ENCODE results near the gene SUSD3.

Gene SUSD3

GRCh38 chr9:93052791-93053540, 5.5 kb upstream of the SUSD3 start:
- Histone ChIP-seq H3K9ac (peak overlapping the region in 2 of 11 experiments; percentile 4 to 23; a peak in 1 of 22 replicates), H3K9me3 (replicated peaks in 1 of 11) (no peaks in the 10 kb centered on the region), H4K20me1 (no peaks in the 10 kb centered on the region; a peak in 1 of 22 replicates), H3K27me3 (no peaks in the 10 kb centered on the region), H3K4me1 (peaks cover 40 to 68% (median 60%) of the 10 kb centered on the region in 10 experiments), H3K4me3 (no peak overlapping the region), H3K27ac (no peak overlapping the region), H3K4me2 (peak overlapping the region; percentile 22 to 85 (median 65); a peak in 19 of 22 replicates), H3K36me3 (no peaks in the 10 kb centered on the region)
- no peak for TF ChIP-seq Cebpa-rat (IDR thresholded peaks at IDR 0.05)

DNA sequence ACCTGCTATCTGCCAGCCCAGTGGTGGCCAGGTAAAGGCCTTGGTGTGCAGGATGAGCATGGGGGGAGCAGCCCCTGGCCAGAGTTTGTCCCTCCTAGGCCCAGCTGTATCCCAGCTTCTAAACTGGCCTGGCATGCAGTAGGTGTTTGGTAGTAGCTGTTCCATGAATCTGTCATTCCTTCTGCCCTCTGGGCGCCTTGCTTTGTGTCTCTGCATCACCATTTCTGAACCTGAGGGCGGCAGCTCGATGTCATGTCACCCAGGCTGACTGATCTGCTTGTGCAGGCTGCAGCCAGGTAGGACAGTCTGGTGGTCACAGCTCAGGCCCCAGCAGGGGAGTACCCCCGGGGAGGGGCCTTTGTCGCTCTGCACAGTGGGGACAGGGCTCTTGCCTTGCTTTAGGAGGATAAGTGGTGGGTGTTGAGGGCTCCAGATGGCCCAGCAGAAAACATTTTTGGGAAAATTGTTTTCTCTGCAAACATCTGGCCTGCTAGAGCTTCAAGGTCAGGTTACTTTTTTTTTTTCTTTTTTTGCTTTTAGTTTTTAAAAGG, 4.6 kb upstream of the SUSD3 start:
- Histone ChIP-seq H3K4me3 (no peak overlapping the region), H3K4me2 (peak overlapping the region; percentile 23 to 85 (median 65)), H3K4me1 (peaks cover 36 to 69% (median 61%) of the 10 kb centered on the region in 10 experiments), H3K27ac (no peak overlapping the region), H3K9me3 (replicated peaks in 1 of 11) (no peaks in the 10 kb centered on the region), H3K27me3 (no peaks in the 10 kb centered on the region), H4K20me1 (no peaks in the 10 kb centered on the region; a peak in 1 of 22 replicates), H3K9ac (0 out of 22 replicates have a peak overlapping the region, but pooled peaks of 1 of the 11 experiments have one; percentile 4), H3K36me3 (no peaks in the 10 kb centered on the region)
- TF ChIP-seq Cebpa-rat (IDR thresholded peaks at IDR 0.05): no peak

- peaks cover 43 to 73% (median 66%) of the 10 kb centered on the region in 10 experiments for H3K4me1 ChIP-seq
- no peaks in the 10 kb centered on the region; a peak in 1 of 22 replicates for H4K20me1 ChIP-seq
- H3K9ac ChIP-seq: peak overlapping the region in 1 of 11 experiments; percentile 33; a peak in 3 of 22 replicates
- peak overlapping the region in 3 of 11 experiments; percentile 20 to 26 (median 23); a peak in 1 of 22 replicates for H3K27ac ChIP-seq
- no peak overlapping the region for H3K4me3 ChIP-seq
- H3K4me2 ChIP-seq: peak overlapping the region; percentile 56 to 85 (median 69)
- H3K36me3 ChIP-seq: no peaks in the 10 kb centered on the region
- TF ChIP-seq Cebpa-rat (IDR thresholded peaks at IDR 0.05): no peak
- no peaks in the 10 kb centered on the region for H3K27me3 ChIP-seq
- no peaks in the 10 kb centered on the region for H3K9me3 ChIP-seq (replicated peaks in 1 of 11)
Observed at GRCh38 chr9:93054758-93055704, 3.5 kb upstream of the SUSD3 start.

- TF ChIP-seq Cebpa-rat (IDR thresholded peaks at IDR 0.05): no peak
- Histone ChIP-seq H3K9me3 (replicated peaks in 1 of 11) (no peaks in the 10 kb centered on the region), H3K4me1 (peaks cover 65 to 92% (median 87%) of the 10 kb centered on the region in 10 experiments), H3K27me3 (no peaks in the 10 kb centered on the region), H3K4me3 (no peak overlapping the region), H4K20me1 (peaks cover 0 to 6% (median 0%) of the 10 kb centered on the region in 11 experiments; a peak in 2 of 22 replicates), H3K36me3 (no peaks in the 10 kb centered on the region), H3K4me2 (peak overlapping the region in 7 of 11 experiments; percentile 27 to 97 (median 74); a peak in 13 of 22 replicates), H3K9ac (0 out of 22 replicates have a peak overlapping the region, but pooled peaks of 2 of the 11 experiments have one; percentile 3 to 50), H3K27ac (peak overlapping the region in 5 of 11 experiments; percentile 43 to 75 (median 71); a peak in 10 of 22 replicates)
Observed at GRCh38 chr9:93057042-93057702, 1.3 kb upstream of the SUSD3 start.

GRCh38 chr9:93057703-93058354, 672 bp upstream of the SUSD3 start:
- H3K4me3 ChIP-seq: no peak overlapping the region
- no peak for TF ChIP-seq Cebpa-rat (IDR thresholded peaks at IDR 0.05)
- H4K20me1 ChIP-seq: peaks cover 0 to 9% (median 0%) of the 10 kb centered on the region in 11 experiments; a peak in 2 of 22 replicates
- peak overlapping the region in 4 of 11 experiments; percentile 41 to 52 (median 50); a peak in 5 of 22 replicates for H3K9ac ChIP-seq
- no peaks in the 10 kb centered on the region for H3K9me3 ChIP-seq (replicated peaks in 1 of 11)
- H3K36me3 ChIP-seq: no peaks in the 10 kb centered on the region
- peak overlapping the region in 9 of 11 experiments; percentile 24 to 97 (median 74); a peak in 16 of 22 replicates for H3K4me2 ChIP-seq
- H3K27me3 ChIP-seq: no peaks in the 10 kb centered on the region
- H3K4me1 ChIP-seq: peaks cover 70 to 96% (median 91%) of the 10 kb centered on the region in 10 experiments
- peak overlapping the region in 7 of 11 experiments; percentile 38 to 75 (median 66); a peak in 12 of 22 replicates for H3K27ac ChIP-seq

DNA sequence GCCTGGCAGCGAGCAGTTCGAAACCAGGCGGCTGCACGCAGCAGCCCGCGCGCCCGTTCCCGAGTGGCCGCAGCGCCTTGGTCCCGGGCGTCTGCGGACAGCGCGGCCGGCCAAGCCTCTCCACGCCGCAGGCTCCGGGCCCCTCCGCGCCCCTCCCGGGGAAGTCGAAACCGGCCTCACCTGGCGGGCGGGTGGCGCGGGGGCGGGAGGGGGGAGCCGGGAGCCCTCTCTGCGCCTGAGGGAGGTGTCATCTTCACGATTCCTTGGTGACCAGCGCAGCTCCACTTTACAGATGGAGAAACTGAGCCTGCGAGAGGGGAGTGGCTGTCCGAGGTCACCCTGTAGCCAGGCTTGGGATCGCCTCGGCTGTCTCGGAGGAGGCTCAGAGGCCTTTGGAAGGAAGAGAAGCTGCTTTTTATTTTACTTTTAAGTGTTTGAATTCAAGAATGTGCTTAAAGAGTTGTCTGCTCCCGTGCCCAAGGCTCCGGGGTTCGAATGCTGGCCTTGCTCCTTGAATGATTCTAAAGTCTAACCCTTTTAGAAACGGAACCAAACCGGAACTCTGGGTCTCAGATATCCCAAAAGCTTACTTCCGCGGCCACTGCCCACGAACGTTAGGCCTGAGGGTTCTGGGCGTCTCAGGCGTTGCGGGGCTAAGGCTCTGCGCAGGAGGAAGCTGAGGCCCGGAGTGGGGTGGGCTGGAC, 662 bp downstream of the SUSD3 start:
- Histone ChIP-seq H3K9me3 (replicated peaks in 1 of 11) (no peaks in the 10 kb centered on the region), H3K4me1 (peaks cover 70 to 96% (median 91%) of the 10 kb centered on the region in 10 experiments), H3K4me3 (peak overlapping the region; percentile 54 to 73 (median 62)), H3K27ac (peak overlapping the region; percentile 12 to 89 (median 73); a peak in 21 of 22 replicates), H3K27me3 (no peaks in the 10 kb centered on the region), H3K4me2 (peak overlapping the region; percentile 87 to 99 (median 94)), H3K36me3 (no peaks in the 10 kb centered on the region), H3K9ac (peak overlapping the region; percentile 66 to 80 (median 73)), H4K20me1 (peaks cover 0 to 11% (median 0%) of the 10 kb centered on the region in 11 experiments; a peak in 2 of 22 replicates)
- no peak for TF ChIP-seq Cebpa-rat (IDR thresholded peaks at IDR 0.05)

Data from BLaER1 treated with 17β-estradiol and CSF1 and Interleukin-3, amounts not matched to agents 10 nM and 100 nM (cell line).